Measurements from ENCODE around the gene WHRN. TPM values are rescaled to one million over a fixed set of nuclear protein-coding genes. Genes with fewer than 3 reads are reported as not detected.

Gene WHRN
- total RNA-seq, 2 experiments from 2014 or later = 0.64 to 1.2 TPM

- no peak for DNase-seq
- no peaks in the 10 kb centered on the region for H3K36me3 Mint-ChIP-seq (ENCODE audit: low read depth)
- H3K4me1 Mint-ChIP-seq = no peaks in the 10 kb centered on the region
- H3K9me3 Mint-ChIP-seq = no peaks in the 10 kb centered on the region
- no peak overlapping the region for H3K27ac Mint-ChIP-seq
- H3K4me3 Mint-ChIP-seq = no peak overlapping the region
- CTCF ChIA-PET = interaction anchor here (1.1 to 1.4 kb wide), 2 partner anchors 20 to 127 kb away, joined by 3 read pairs; no protein-coding TSS in a partner anchor
- POLR2A ChIA-PET = no interaction called here
- peaks cover 26% of the 10 kb centered on the region for H3K27me3 Mint-ChIP-seq
Measured at GRCh38 chr9:114526807-114527206, 21.5 kb upstream of the WHRN start.

GRCh38 chr9:114525513-114525912, 20.2 kb upstream of the WHRN start:
- Mint-ChIP-seq H3K27ac (no peak overlapping the region), H3K36me3 (ENCODE audit: low read depth) (no peaks in the 10 kb centered on the region), H3K4me1 (no peaks in the 10 kb centered on the region), H3K9me3 (no peaks in the 10 kb centered on the region), H3K4me3 (no peak overlapping the region), H3K27me3 (peaks cover 32% of the 10 kb centered on the region)
- POLR2A ChIA-PET = no interaction called here
- CTCF ChIA-PET = no interaction called here
- no peak for DNase-seq

DNA sequence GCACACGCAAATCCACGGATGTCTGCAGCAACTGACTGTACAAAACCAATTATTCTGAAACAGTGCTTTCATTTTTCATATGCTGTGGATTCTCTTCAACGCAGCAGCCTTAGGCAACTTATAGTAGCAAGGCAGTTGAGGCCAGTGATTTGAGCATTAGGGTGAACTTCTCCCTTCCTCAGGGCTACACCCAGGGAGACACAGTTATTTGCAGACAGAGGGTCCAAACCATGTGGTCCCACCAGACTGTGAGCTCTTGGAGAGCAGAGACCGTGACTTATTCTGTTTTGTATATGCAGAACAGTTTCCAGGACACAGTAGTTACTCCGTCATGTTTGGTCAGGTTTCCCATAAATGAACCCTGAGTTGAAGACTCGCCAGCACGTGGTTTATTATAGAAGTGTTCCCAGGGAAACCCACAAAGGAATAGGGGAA, 19.0 kb upstream of the WHRN start:
- Mint-ChIP-seq H3K4me3 (no peak overlapping the region), H3K9me3 (no peaks in the 10 kb centered on the region), H3K4me1 (no peaks in the 10 kb centered on the region), H3K36me3 (ENCODE audit: low read depth) (no peaks in the 10 kb centered on the region), H3K27me3 (peaks cover 33% of the 10 kb centered on the region), H3K27ac (no peak overlapping the region)
- ChIA-PET POLR2A (no interaction called here), CTCF (interaction anchor here (1.1 kb wide), 1 partner anchor 129 kb away, joined by 3 read pairs; no protein-coding TSS in a partner anchor)
- DNase-seq = no peak

DNA sequence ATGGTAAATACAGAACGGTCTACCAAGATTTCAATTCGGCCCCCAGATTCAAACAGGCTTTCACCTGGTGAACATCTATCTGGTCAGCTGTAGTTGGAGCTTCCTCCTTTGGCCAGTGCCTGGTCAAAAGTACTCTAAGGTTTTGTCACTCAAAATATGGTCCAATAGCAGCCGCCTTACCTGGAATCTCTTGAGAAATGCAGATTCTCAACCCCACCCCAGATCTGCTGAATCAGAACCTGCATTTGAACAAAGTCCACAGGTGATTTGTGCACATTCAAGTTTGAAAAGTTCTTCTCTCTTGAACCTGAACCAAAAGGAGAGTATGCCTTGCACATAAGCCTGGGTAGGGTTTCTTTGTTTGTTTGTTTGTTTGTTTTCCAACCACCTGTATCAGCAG, 17.6 kb upstream of the WHRN start:
- H3K27ac Mint-ChIP-seq = no peak overlapping the region
- H3K4me1 Mint-ChIP-seq = peaks cover 10% of the 10 kb centered on the region
- H3K9me3 Mint-ChIP-seq = no peaks in the 10 kb centered on the region
- no peak overlapping the region for H3K4me3 Mint-ChIP-seq
- CTCF ChIA-PET = interaction anchor here (1.5 to 2.1 kb wide), 2 partner anchors 15 to 20 kb away, joined by 3 to 5 read pairs; no protein-coding TSS in a partner anchor
- POLR2A ChIA-PET = no interaction called here
- H3K36me3 Mint-ChIP-seq (ENCODE audit: low read depth) = peaks cover 3% of the 10 kb centered on the region
- DNase-seq = no peak
- peaks cover 33% of the 10 kb centered on the region for H3K27me3 Mint-ChIP-seq

DNA sequence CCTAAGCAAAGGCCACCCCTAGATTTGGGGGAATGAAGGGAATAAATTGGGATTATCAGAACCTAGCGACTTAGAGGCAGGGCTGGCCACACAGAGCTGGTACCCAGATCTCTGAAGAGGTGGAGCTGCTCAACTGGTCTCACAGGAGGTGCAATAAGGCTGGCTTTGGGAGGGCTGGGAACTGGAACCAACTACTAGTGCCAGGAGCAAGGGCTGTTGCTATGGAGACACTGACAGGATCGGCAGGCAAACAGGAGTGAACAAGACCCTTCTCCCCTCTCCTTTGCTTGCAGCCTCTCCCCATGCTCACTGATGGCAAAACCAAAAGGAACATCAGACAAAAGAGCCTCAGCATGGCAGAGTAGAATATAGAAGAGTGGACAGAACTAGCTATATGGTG, 17.0 kb upstream of the WHRN start:
- no peaks in the 10 kb centered on the region for H3K9me3 Mint-ChIP-seq
- DNase-seq = no peak
- H3K4me1 Mint-ChIP-seq = peaks cover 13% of the 10 kb centered on the region
- peaks cover 3% of the 10 kb centered on the region for H3K36me3 Mint-ChIP-seq (ENCODE audit: low read depth)
- peaks cover 33% of the 10 kb centered on the region for H3K27me3 Mint-ChIP-seq
- H3K4me3 Mint-ChIP-seq = no peak overlapping the region
- H3K27ac Mint-ChIP-seq = no peak overlapping the region
- CTCF ChIA-PET = interaction anchor here (1.1 to 2.1 kb wide), 3 partner anchors 16 to 45 kb away, joined by 3 to 5 read pairs (median 3); no protein-coding TSS in a partner anchor
- POLR2A ChIA-PET = no interaction called here

DNA sequence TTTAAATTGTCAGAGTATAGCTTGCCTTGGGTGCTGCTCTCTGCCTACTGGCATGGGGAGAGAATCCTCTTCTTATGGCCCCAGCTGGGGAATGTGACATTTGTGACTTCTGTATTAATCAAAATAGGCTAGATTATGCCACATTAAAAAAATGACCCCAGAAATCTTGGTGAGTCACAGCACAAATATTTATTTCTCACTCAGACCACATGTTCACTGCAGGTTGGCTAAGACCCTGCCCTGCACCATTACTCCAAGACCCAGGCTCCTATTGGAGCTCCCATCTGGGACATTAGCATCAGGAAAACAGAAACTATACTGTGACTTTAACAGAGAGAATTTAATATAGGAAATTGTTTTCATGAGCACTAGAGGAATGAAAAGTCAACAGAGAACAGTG, 16.6 kb upstream of the WHRN start:
- DNase-seq = no peak
- peaks cover 3% of the 10 kb centered on the region for H3K36me3 Mint-ChIP-seq (ENCODE audit: low read depth)
- POLR2A ChIA-PET = no interaction called here
- no peak overlapping the region for H3K4me3 Mint-ChIP-seq
- CTCF ChIA-PET = interaction anchor here (1.1 to 2.1 kb wide), 3 partner anchors 16 to 45 kb away, joined by 3 to 5 read pairs (median 3); no protein-coding TSS in a partner anchor
- H3K27ac Mint-ChIP-seq = no peak overlapping the region
- peaks cover 17% of the 10 kb centered on the region for H3K4me1 Mint-ChIP-seq
- no peaks in the 10 kb centered on the region for H3K9me3 Mint-ChIP-seq
- peaks cover 33% of the 10 kb centered on the region for H3K27me3 Mint-ChIP-seq

- DNase-seq = no peak
- H3K4me3 Mint-ChIP-seq = no peak overlapping the region
- no peaks in the 10 kb centered on the region for H3K9me3 Mint-ChIP-seq
- peaks cover 27% of the 10 kb centered on the region for H3K27me3 Mint-ChIP-seq
- peaks cover 25% of the 10 kb centered on the region for H3K4me1 Mint-ChIP-seq
- ChIA-PET POLR2A (no interaction called here), CTCF (interaction anchor here (0.5 to 2.5 kb wide), 6 partner anchors 9 to 113 kb away, joined by 3 to 10 read pairs (median 6); no protein-coding TSS in a partner anchor)
- peak overlapping the region; percentile 37 for H3K27ac Mint-ChIP-seq
- peaks cover 3% of the 10 kb centered on the region for H3K36me3 Mint-ChIP-seq (ENCODE audit: low read depth)
Measured at GRCh38 chr9:114518599-114519022, 13.3 kb upstream of the WHRN start.

- H3K27me3 Mint-ChIP-seq = peaks cover 27% of the 10 kb centered on the region
- H3K36me3 Mint-ChIP-seq (ENCODE audit: low read depth) = peaks cover 3% of the 10 kb centered on the region
- CTCF ChIA-PET = interaction anchor here (1.4 to 2.2 kb wide), 3 partner anchors 11 to 112 kb away, joined by 3 to 10 read pairs (median 7); no protein-coding TSS in a partner anchor
- DNase-seq = no peak
- peaks cover 30% of the 10 kb centered on the region for H3K4me1 Mint-ChIP-seq
- peak overlapping the region; percentile 37 for H3K27ac Mint-ChIP-seq
- POLR2A ChIA-PET = no interaction called here
- no peak overlapping the region for H3K4me3 Mint-ChIP-seq
- H3K9me3 Mint-ChIP-seq = no peaks in the 10 kb centered on the region
Measured at GRCh38 chr9:114518120-114518519, 12.8 kb upstream of the WHRN start.

DNA sequence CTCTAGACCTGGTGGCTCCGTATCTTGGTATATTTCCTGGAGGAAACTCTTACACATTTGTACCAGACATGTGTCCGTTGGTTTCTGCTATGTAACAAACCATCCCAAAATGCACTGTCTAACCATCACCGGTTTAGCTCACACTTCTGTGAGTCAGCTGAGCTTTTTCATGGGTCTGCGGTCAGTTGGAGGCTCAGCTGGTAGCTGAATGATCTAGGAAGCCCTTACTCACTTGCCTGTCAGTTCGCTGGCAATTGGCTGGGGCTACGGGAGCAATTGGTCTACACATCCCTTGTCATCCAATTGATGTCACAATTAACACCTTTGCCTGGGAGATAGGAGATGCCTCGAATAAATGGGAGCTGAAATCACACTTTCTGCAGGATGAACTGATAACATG, 11.6 kb upstream of the WHRN start:
- H3K4me3 Mint-ChIP-seq = no peak overlapping the region
- H3K27ac Mint-ChIP-seq = no peak overlapping the region
- no peaks in the 10 kb centered on the region for H3K9me3 Mint-ChIP-seq
- peaks cover 3% of the 10 kb centered on the region for H3K36me3 Mint-ChIP-seq (ENCODE audit: low read depth)
- peaks cover 18% of the 10 kb centered on the region for H3K27me3 Mint-ChIP-seq
- peaks cover 32% of the 10 kb centered on the region for H3K4me1 Mint-ChIP-seq
- ChIA-PET CTCF (interaction anchor here (0.8 to 2.2 kb wide), 4 partner anchors 9 to 17 kb away, joined by 3 to 10 read pairs (median 4); no protein-coding TSS in a partner anchor), POLR2A (no interaction called here)
- DNase-seq = no peak

GRCh38 chr9:114515528-114515927, 10.3 kb upstream of the WHRN start:
- ChIA-PET POLR2A (interaction anchor here (0.6 kb wide), 1 partner anchor 80 kb away, joined by 3 read pairs; no protein-coding TSS in a partner anchor), CTCF (interaction anchor here (1.8 to 1.9 kb wide), 2 partner anchors 12 to 16 kb away, joined by 3 to 4 read pairs; no protein-coding TSS in a partner anchor)
- Mint-ChIP-seq H3K4me1 (peaks cover 32% of the 10 kb centered on the region), H3K27ac (no peak overlapping the region), H3K36me3 (ENCODE audit: low read depth) (peaks cover 3% of the 10 kb centered on the region), H3K4me3 (no peak overlapping the region), H3K9me3 (no peaks in the 10 kb centered on the region), H3K27me3 (peaks cover 10% of the 10 kb centered on the region)
- DNase-seq = no peak

- H3K9me3 Mint-ChIP-seq = no peaks in the 10 kb centered on the region
- CTCF ChIA-PET = no interaction called here
Measured at GRCh38 chr9:114513959-114514267, 8.6 kb upstream of the WHRN start.

GRCh38 chr9:114513055-114513958, 8.0 kb upstream of the WHRN start:
- Mint-ChIP-seq H3K4me1 (peaks cover 27% of the 10 kb centered on the region), H3K4me3 (no peak overlapping the region), H3K36me3 (ENCODE audit: low read depth) (peaks cover 2% of the 10 kb centered on the region), H3K27ac (no peak overlapping the region), H3K27me3 (peaks cover 25% of the 10 kb centered on the region), H3K9me3 (no peaks in the 10 kb centered on the region)
- ChIA-PET CTCF (no interaction called here), POLR2A (no interaction called here)
- no peak for DNase-seq

More at GRCh38 chr9:114513959-114514267, 8.6 kb upstream of the WHRN start:
- peaks cover 32% of the 10 kb centered on the region for H3K4me1 Mint-ChIP-seq
- peaks cover 19% of the 10 kb centered on the region for H3K27me3 Mint-ChIP-seq
- no peak overlapping the region for H3K4me3 Mint-ChIP-seq
- DNase-seq = no peak
- POLR2A ChIA-PET = no interaction called here
- no peak overlapping the region for H3K27ac Mint-ChIP-seq
- peaks cover 3% of the 10 kb centered on the region for H3K36me3 Mint-ChIP-seq (ENCODE audit: low read depth)

Measured in activated CD4-positive, alpha-beta T cell treated with anti-CD3 and anti-CD28 coated beads, Interleukin-2, amount 10 ng/mL, durations not matched to agents 7 days and 5 days (primary cell).